ENCODE measurements around the gene PRSS22.

PRSS22 gene

DNA sequence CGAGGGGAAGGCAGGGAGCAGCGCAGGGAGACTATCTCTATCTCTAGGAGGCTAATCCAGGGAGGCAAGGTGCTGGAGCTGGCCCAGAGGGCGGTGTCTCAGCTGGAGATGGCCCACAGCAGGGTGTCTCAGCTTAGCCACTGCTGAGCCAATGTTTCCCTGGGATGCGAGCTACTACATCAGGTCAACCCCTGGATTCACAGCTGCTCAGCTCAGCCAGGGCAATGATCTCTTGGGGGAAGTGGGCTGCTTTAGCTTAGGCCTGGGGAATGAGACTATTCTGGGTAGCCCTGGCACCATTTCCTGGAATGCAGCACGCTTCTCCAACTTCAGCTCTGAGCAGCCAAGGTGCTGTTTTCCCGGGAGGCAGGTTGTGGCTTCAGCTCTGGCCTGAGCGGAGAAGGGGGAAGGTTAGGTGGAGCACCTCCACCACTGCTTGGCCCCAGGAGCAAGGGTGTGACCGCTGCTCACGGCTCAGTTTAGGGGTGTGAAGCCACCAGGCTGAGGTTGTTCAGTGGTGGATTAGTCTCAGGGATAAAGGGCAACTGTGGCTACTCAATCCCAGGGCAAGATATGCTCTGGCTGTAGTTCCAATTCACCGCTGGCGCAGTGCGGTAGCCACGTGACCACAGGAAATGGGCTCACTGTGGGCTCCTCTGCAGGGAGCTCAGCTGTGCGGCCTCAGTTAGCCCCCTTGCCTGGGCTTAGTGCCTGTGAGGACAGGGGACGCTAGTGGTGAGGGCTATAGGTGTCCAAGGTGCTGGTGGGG is 46.1 kb downstream of the PRSS22 start:
- DNase-seq, result no peak

DNA sequence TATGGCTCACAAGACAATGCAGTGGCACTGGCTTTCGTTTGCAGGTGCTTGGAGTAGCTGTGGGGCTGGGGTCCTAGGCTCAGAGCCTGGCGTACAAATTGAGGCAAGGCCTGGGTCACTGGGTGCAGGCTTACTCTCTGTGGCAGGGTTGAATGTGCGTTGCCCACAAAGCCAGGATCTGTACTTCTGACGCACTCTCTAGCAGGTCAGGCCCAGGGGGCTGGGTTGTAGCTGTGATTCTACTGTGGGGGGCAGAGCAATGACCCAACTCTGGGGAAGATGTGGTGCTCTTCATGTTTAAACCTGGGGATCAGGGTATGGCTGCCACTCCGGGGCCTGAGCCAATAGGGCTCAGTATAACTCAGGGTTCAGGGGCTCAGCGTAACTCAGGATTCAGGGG is 47.3 kb downstream of the PRSS22 start:
- DNase-seq, result no peak

DNA sequence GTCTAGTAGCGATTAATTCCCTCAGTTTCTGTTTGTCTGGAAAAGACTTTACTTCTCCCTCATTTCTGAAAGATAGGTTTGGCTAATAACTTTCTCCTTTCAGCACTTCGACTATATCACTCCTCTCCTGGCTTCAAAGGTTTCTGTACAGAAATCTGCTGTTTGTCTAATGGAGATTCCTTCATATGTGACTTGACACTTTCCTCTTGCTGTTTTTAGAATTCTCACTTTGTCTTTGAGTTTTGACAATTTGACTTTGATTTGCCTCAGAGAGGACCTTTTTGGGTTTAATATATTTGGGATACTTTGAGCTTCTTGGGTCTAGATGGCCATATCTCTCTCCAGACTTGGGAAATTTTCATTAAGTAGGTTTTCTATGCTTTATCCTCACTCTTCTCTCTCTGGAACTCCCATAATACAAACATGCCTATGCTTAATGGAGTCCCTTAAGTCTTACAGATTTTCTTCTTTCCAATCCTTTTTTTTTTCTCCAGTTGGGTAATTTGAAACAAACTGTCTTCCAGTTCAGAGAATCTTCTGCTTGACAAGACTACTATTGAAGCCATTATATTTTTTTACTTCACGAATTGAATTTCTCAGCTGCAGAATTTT is 48.7 kb downstream of the PRSS22 start:
- DNase-seq, result no peak

DNA sequence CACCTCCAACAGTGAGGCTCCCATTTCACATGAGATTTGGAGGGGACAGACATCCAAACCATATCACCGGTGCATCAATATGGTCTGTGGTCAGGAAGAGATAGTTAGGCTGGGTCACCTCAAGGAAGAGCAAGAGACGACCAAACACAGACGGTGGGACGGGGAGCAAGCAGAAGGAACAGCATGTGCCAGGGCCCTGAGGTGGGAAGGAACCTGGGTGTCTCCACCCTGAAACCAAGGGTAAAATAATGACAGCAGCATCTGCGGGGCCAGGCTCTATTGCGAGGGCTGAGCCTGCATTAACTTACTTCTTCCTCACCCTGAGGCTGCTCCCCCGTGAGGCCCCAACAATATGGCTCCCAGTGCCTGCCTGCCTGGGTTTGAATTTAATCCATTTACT is 49.8 kb downstream of the PRSS22 start:
- no peak for DNase-seq

DNA sequence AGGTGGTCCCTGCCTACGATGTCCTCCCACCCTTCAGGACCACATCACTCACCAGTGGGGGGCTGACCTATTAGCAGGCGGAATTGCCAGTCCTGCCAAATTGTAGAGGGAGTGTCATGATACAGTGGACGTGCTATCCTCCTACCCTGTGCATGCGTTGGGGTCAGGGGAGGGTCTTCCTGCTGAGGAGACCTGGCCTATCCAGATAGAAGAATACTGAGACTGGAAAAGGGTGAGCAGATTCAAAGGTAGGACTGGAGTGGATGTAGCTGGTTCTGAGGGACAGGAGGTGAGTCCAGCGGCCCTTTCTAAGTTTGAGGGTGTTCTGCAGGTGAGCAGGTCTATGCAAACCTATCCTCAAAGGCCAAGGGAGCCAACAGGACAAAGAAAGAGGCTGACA is 51.7 kb downstream of the PRSS22 start:
- no peak for DNase-seq

DNA sequence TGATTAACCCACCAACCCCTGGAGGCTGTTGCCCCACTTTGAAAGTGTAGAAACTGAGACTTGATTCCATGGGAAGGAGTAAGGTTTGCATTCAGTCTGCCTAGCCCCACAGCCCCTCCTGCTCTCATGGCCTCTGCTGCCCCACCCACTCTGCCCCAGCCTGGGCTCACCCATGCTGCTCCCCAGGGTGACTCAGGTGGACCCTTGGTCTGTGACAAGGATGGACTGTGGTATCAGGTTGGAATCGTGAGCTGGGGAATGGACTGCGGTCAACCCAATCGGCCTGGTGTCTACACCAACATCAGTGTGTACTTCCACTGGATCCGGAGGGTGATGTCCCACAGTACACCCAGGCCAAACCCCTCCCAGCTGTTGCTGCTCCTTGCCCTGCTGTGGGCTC is 53.2 kb downstream of the PRSS22 start:
- DNase-seq, result no peak

DNA sequence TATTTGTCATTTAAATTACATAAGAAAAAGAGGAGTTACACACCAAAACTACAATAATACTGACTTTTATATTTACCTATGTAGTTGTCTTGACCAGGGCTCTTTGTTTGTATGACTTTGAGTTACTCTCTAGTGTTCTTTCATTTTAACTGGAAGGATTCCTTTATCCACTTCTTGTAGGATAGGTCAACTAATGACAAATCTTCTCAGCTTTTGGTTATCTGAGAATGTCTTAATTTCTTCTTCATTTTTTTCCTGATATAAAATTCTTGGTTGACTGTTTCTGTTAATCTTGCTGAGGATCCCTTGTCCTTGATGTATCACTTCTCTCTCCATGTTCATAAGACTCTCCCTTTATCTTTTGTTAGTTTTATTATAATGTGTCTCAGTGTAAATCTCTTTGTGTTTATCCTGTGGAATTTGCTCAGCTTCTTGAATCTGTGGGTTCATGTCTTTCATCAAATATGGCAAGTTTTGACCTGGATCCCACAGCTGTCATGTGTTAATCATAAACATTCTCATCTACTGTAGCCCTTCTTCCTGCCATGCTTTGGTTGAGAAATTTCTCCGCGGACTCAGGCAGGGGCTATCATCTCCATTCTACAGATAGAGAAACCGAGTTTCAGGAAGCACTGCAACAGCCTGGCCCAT is 54.3 kb downstream of the PRSS22 start:
- no peak for DNase-seq

Measured in CD4-positive, alpha-beta T cell treated with Interleukin-4 for 4 hours (primary cell).